ENCODE data around the gene NTN5. TPM values are rescaled to one million over a fixed set of nuclear protein-coding genes. Genes with fewer than 3 reads are reported as not detected.

NTN5 gene
- total and polyA plus RNA-seq, 2 of the 4 experiments (the other 2 are of a cell fraction): 0.19 TPM; not detected in 1

DNA sequence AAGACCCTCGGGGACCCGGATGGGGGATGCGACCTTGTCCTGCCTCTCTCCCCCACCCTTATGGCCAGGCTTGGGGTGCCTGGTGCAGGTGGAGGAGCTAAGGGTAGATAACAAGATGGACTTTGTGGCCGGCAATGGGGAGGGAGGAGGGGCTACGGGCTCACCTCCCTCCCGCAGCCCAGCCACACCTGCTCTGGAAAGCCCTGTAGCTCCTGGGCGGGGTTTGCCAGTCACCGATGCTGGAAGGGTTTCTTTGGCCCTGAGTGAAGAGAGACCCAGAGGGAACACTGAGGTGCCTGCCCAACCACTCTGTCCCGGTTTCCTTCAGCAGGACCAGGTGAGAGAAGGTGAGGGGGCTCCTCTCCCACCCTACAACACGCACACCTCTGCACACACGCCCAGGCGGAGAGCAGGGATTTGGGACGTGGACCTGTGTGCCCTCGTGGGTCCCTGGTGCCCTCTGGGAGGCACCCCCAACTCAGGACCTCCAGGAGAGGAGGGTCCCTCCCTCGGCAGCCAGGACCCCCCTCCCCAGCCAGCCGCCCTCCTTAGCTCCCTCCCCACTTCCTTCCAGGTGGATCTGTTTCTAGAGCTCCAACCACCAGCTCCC, 23.0 kb upstream of the NTN5 start, which contains the start of gene FUT2:
Gene FUT2, plus strand, starts transcription at position 229 of the 610 bp plus-strand sequence. CDS start 6,986 bp downstream, outside the sequence.
- H2BK120ac ChIP-seq (ENCODE audit: low read depth, low read length): no peak within 1 kb of the TSS
- no peak within 1 kb of the TSS for H2BK20ac ChIP-seq (ENCODE audit: low read depth, low read length)
- no peaks in the 10 kb centered on the region for H3K79me1 ChIP-seq (ENCODE audit: low read depth in 1 of 2, low read length in 2 of 2)
- H3K27ac ChIP-seq (ENCODE audit: insufficient read depth, low read length): no peak within 1 kb of the TSS
- in situ Hi-C loops (cut with MboI; ENCODE audit: low sequenced_read_pairs): no loop called here
- H3K9ac ChIP-seq (ENCODE audit: low read depth, low read length): no peak within 1 kb of the TSS
- no peak within 1 kb of the TSS; the same call in 1 of the 2 replicates for H3K4me2 ChIP-seq (ENCODE audit: low read depth, low read length)
- no TSS peak for BruUV-seq (replicated peaks)
- H4K5ac ChIP-seq (ENCODE audit: low read depth, low read length): no peak within 1 kb of the TSS
- H3K4me1 ChIP-seq (ENCODE audit: control insufficient read depth, insufficient read depth, low read length): peaks cover 4% of the 10 kb centered on the region
- no peaks in the 10 kb centered on the region for H4K20me1 ChIP-seq (ENCODE audit: insufficient read depth, low read length)
- WGBS, 2 experiments (ENCODE audit: extremely low coverage in 2 of 2, insufficient read length in 1 of 2): 43% methylated on average over 4 of the region's 16 CpGs; no CpG with 5 or more reads in 1 of the 2 experiments
- peaks cover 12% of the 10 kb centered on the region for H3K27me3 ChIP-seq (ENCODE audit: control insufficient read depth, insufficient read depth, low read length)
- no peak within 1 kb of the TSS for H3K4me3 ChIP-seq (ENCODE audit: insufficient read depth, low read depth, low read length)
- no peak within 1 kb of the TSS for H2BK15ac ChIP-seq (ENCODE audit: low read depth, low read length)
- H3K14ac ChIP-seq (replicated peaks; ENCODE audit: low read depth, low read length): no peak within 1 kb of the TSS
- no peak within 1 kb of the TSS for H3K23ac ChIP-seq (ENCODE audit: low read depth, low read length)
- TF ChIP-seq MXI1 (IDR thresholded peaks at IDR 0.05; ENCODE audit: borderline replicate concordance, low read depth, low read length): no peak
- no peak for TF ChIP-seq MAFK (IDR thresholded peaks at IDR 0.05; ENCODE audit: low read depth, low read length)
- TF ChIP-seq CEBPB (IDR thresholded peaks at IDR 0.05; ENCODE audit: low read depth, low read length): no peak
- TF ChIP-seq, protein P1, sequence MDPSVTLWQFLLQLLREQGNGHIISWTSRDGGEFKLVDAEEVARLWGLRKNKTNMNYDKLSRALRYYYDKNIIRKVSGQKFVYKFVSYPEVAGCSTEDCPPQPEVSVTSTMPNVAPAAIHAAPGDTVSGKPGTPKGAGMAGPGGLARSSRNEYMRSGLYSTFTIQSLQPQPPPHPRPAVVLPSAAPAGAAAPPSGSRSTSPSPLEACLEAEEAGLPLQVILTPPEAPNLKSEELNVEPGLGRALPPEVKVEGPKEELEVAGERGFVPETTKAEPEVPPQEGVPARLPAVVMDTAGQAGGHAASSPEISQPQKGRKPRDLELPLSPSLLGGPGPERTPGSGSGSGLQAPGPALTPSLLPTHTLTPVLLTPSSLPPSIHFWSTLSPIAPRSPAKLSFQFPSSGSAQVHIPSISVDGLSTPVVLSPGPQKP (IDR thresholded peaks at IDR 0.05; ENCODE audit: borderline replicate concordance, low read depth, low read length): no peak
- no peak for TF ChIP-seq CHD1 (IDR thresholded peaks at IDR 0.05; ENCODE audit: low read depth, low read length)
- TF ChIP-seq SMC3 (IDR thresholded peaks at IDR 0.05; ENCODE audit: low read depth, low read length): no peak
- TF ChIP-seq FOS (IDR thresholded peaks at IDR 0.05; ENCODE audit: low read depth, low read length): no peak
- TF ChIP-seq NFE2L2 (IDR thresholded peaks at IDR 0.05; ENCODE audit: low read depth, low read length): no peak
- no peak for TF ChIP-seq MAZ (IDR thresholded peaks at IDR 0.05; ENCODE audit: borderline replicate concordance, low read depth, low read length)
- TF ChIP-seq, protein P2, sequence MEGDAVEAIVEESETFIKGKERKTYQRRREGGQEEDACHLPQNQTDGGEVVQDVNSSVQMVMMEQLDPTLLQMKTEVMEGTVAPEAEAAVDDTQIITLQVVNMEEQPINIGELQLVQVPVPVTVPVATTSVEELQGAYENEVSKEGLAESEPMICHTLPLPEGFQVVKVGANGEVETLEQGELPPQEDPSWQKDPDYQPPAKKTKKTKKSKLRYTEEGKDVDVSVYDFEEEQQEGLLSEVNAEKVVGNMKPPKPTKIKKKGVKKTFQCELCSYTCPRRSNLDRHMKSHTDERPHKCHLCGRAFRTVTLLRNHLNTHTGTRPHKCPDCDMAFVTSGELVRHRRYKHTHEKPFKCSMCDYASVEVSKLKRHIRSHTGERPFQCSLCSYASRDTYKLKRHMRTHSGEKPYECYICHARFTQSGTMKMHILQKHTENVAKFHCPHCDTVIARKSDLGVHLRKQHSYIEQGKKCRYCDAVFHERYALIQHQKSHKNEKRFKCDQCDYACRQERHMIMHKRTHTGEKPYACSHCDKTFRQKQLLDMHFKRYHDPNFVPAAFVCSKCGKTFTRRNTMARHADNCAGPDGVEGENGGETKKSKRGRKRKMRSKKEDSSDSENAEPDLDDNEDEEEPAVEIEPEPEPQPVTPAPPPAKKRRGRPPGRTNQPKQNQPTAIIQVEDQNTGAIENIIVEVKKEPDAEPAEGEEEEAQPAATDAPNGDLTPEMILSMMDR (conservative IDR thresholded peaks at IDR 0.05; ENCODE audit: low read depth, low read length): no peak
- no peak for TF ChIP-seq RAD21 (IDR thresholded peaks at IDR 0.05; ENCODE audit: low read length)
- TF ChIP-seq RFX5 (IDR thresholded peaks at IDR 0.05; ENCODE audit: low read depth, low read length): no peak
- no peak for TF ChIP-seq BHLHE40 (IDR thresholded peaks at IDR 0.05; ENCODE audit: low read depth, low read length)
- TF ChIP-seq RCOR1 (IDR thresholded peaks at IDR 0.05; ENCODE audit: insufficient replicate concordance, low read length): no peak
- TF ChIP-seq, protein P3, sequence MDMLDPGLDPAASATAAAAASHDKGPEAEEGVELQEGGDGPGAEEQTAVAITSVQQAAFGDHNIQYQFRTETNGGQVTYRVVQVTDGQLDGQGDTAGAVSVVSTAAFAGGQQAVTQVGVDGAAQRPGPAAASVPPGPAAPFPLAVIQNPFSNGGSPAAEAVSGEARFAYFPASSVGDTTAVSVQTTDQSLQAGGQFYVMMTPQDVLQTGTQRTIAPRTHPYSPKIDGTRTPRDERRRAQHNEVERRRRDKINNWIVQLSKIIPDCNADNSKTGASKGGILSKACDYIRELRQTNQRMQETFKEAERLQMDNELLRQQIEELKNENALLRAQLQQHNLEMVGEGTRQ (IDR thresholded peaks at IDR 0.05; ENCODE audit: low read depth, low read length): no peak
- ATAC-seq (ENCODE audit: low read depth): no peak
- H2AFZ ChIP-seq (replicated peaks; ENCODE audit: low read length, poor library complexity): peak within 1 kb of the TSS; percentile 84
- POLR2A ChIA-PET (ENCODE audit: unreplicated experiment): no interaction called here
- intact Hi-C loops (cut with micrococcal nuclease): no loop called here
- H2AK9ac ChIP-seq (replicated peaks; ENCODE audit: low read depth, low read length, poor library complexity): peak within 1 kb of the TSS; percentile 55
- dilution Hi-C loops (cut with HindIII; ENCODE audit: low sequenced_read_pairs, unreplicated experiment): no loop called here
- H4K91ac ChIP-seq (ENCODE audit: insufficient read depth, low read depth, low read length): no peak within 1 kb of the TSS
- H3K18ac ChIP-seq (ENCODE audit: low read depth, low read length): no peak within 1 kb of the TSS
- no peak within 1 kb of the TSS for H3K56ac ChIP-seq (ENCODE audit: extremely low read depth, insufficient read depth, low read length)
- H3K9me1 ChIP-seq (ENCODE audit: insufficient read depth, low read length): no peaks in the 10 kb centered on the region
- CTCF ChIA-PET: interaction anchor here (1.0 kb wide), 1 partner anchor 15 kb away, joined by 3 read pairs; no protein-coding TSS in a partner anchor
- no peak within 1 kb of the TSS for H4K8ac ChIP-seq (ENCODE audit: low read depth in 2 of 2, low read length in 2 of 2)
- DNase-seq: no peak
- no peak within 1 kb of the TSS for H2AK5ac ChIP-seq (ENCODE audit: low read depth, low read length)
- no peak within 1 kb of the TSS for H3K4ac ChIP-seq (ENCODE audit: low read depth, low read length)
- H2BK5ac ChIP-seq (ENCODE audit: low read depth, low read length, poor library complexity, severe bottlenecking): no peak within 1 kb of the TSS
- no peaks in the 10 kb centered on the region for H3K36me3 ChIP-seq (ENCODE audit: control insufficient read depth, insufficient read depth, low read length)
- H3K9me3 ChIP-seq (ENCODE audit: control insufficient read depth, insufficient read depth, low read length): no peaks in the 10 kb centered on the region

All from IMR-90 (cell line).